GM19468 (cell line): ENCODE measurements around the gene TSFM.

Experiments
- ATAC-seq: cut with Tn5 transposase; IDR thresholded peaks from one replicate; pipeline ENCODE4 v1.9.1; 2021; ENCODE audit warnings: mild to moderate bottlenecking, moderate library complexity, moderate number of reproducible peaks; ENCODE audit not compliant: unreplicated experiment; ENCODE audit errors: extremely low read depth

TSFM gene

GRCh38 chr12:57745485-57745881 lies 37.1 kb upstream of the TSFM start:
- no peak for ATAC-seq

- ATAC-seq = no peak
These were observed 36.6 kb upstream of the TSFM start for GRCh38 chr12:57746025-57746424.

GRCh38 chr12:57749061-57749460 lies 33.5 kb upstream of the TSFM start:
- ATAC-seq = no peak

- ATAC-seq = no peak
These were observed 31.8 kb upstream of the TSFM start for GRCh38 chr12:57750561-57751431.

- no peak for ATAC-seq
These were observed 31.2 kb upstream of the TSFM start for GRCh38 chr12:57751432-57751787.

- peak; percentile 61 for ATAC-seq
These were observed 30.6 kb upstream of the TSFM start, which contains the start of gene CDK4 for GRCh38 chr12:57751788-57752667. Gene CDK4 (minus strand): TSS chr12:57752310. CDS start chr12:57751717, 593 bp downstream.

- no peak for ATAC-seq
These were observed 30.0 kb upstream of the TSFM start for GRCh38 chr12:57752668-57753000.

GRCh38 chr12:57753756-57754337 lies 28.7 kb upstream of the TSFM start:
- ATAC-seq = no peak

- ATAC-seq = no peak
These were observed 28.0 kb upstream of the TSFM start, which contains the start of gene MARCHF9 for GRCh38 chr12:57754411-57755193. Gene MARCHF9 (plus strand): TSS chr12:57755103. CDS start chr12:57755529, 426 bp downstream.

- ATAC-seq = no peak
These were observed 27.5 kb upstream of the TSFM start for GRCh38 chr12:57755194-57755453.

- no peak for ATAC-seq
These were observed 26.9 kb upstream of the TSFM start for GRCh38 chr12:57755454-57756372.

GRCh38 chr12:57756406-57757341 lies 25.9 kb upstream of the TSFM start:
- no peak for ATAC-seq

GRCh38 chr12:57757771-57758170 lies 24.8 kb upstream of the TSFM start:
- ATAC-seq = no peak

- ATAC-seq = no peak
These were observed 23.8 kb upstream of the TSFM start for GRCh38 chr12:57758552-57759359.

- ATAC-seq = no peak
These were observed 23.1 kb upstream of the TSFM start for GRCh38 chr12:57759360-57759980.

- no peak for ATAC-seq
These were observed 22.1 kb upstream of the TSFM start for GRCh38 chr12:57760347-57760982.
